ENCODE measurements around the gene ENHO.

The ENHO gene

DNA sequence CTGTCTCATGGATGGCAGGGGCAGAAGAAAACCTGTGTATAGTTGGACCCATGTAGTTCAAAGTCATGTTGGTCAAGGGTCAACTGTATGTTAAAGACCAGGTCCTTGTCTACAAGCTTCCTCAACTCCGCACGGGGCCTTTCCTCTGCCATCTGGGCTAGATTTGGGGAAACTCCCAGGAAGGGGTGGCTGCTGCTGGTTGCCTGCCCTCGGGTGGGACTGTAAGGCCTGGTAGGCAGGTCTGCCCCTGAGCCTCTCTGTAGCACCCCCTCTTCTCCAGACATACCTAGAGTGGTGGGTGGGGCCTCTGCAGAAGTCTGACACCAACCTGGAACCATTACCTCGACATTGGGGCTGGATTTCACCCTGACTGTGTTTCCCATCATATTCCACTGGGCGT lies 15.2 kb downstream of the ENHO start:
- Histone ChIP-seq H3K36me3 (ENCODE audit: control insufficient read depth, low read length) (no peaks in the 10 kb centered on the region), H3K27ac (ENCODE audit: low read depth, low read length) (no peak overlapping the region), H3K9me2 (replicated peaks; ENCODE audit: control insufficient read depth, low read length) (no peaks in the 10 kb centered on the region), H3K4me2 (ENCODE audit: low read length) (no peak overlapping the region), H3K4me3 (ENCODE audit: low read length) (no peak overlapping the region), H3K9me3 (ENCODE audit: control insufficient read depth, insufficient read depth, low read length) (no peaks in the 10 kb centered on the region), H4K20me1 (ENCODE audit: control insufficient read depth, insufficient read depth, low read depth, low read length) (no peaks in the 10 kb centered on the region), H3K27me3 (ENCODE audit: control insufficient read depth, low read length) (peaks cover 2% of the 10 kb centered on the region; the same call in 1 of the 2 replicates), H3F3A (ENCODE audit: control insufficient read depth, insufficient read depth) (no peaks in the 10 kb centered on the region), H3K4me1 (ENCODE audit: control insufficient read depth, low read length) (no peaks in the 10 kb centered on the region), H3K79me2 (ENCODE audit: control insufficient read depth, low read length) (no peaks in the 10 kb centered on the region)
- TF ChIP-seq EZH2phosphoT487 (IDR thresholded peaks at IDR 0.05; ENCODE audit: borderline replicate concordance, low read length) = no peak
- TF ChIP-seq, protein P1, sequence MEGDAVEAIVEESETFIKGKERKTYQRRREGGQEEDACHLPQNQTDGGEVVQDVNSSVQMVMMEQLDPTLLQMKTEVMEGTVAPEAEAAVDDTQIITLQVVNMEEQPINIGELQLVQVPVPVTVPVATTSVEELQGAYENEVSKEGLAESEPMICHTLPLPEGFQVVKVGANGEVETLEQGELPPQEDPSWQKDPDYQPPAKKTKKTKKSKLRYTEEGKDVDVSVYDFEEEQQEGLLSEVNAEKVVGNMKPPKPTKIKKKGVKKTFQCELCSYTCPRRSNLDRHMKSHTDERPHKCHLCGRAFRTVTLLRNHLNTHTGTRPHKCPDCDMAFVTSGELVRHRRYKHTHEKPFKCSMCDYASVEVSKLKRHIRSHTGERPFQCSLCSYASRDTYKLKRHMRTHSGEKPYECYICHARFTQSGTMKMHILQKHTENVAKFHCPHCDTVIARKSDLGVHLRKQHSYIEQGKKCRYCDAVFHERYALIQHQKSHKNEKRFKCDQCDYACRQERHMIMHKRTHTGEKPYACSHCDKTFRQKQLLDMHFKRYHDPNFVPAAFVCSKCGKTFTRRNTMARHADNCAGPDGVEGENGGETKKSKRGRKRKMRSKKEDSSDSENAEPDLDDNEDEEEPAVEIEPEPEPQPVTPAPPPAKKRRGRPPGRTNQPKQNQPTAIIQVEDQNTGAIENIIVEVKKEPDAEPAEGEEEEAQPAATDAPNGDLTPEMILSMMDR (IDR thresholded peaks at IDR 0.05; ENCODE audit: low read depth, low read length, poor library complexity, severe bottlenecking) = no peak

DNA sequence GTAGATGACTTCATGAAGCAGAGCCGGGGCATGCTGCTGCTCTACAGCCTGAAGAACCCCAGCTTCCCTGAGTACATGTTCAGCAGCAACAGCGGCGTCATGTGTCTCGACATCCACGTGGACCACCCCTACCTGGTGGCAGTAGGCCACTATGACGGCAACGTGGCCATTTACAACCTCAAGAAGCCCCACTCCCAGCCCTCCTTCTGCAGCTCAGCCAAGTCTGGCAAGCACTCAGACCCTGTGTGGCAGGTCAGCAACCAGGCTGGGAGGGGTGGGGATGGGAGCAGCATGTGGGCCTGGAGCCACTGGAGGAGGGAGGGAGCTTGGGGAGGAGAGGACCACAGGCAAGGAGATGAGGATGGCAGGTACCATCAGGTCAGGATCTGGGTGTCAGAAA lies 16.2 kb downstream of the ENHO start:
- Histone ChIP-seq H3K9me3 (ENCODE audit: control insufficient read depth, insufficient read depth, low read length) (no peaks in the 10 kb centered on the region), H3F3A (ENCODE audit: control insufficient read depth, insufficient read depth) (no peaks in the 10 kb centered on the region), H3K4me3 (ENCODE audit: low read length) (no peak overlapping the region), H3K27ac (ENCODE audit: low read depth, low read length) (no peak overlapping the region), H3K36me3 (ENCODE audit: control insufficient read depth, low read length) (no peaks in the 10 kb centered on the region), H3K4me2 (ENCODE audit: low read length) (no peak overlapping the region), H3K4me1 (ENCODE audit: control insufficient read depth, low read length) (no peaks in the 10 kb centered on the region), H3K27me3 (ENCODE audit: control insufficient read depth, low read length) (peaks cover 2% of the 10 kb centered on the region; the same call in 1 of the 2 replicates), H3K9me2 (replicated peaks; ENCODE audit: control insufficient read depth, low read length) (no peaks in the 10 kb centered on the region), H4K20me1 (ENCODE audit: control insufficient read depth, insufficient read depth, low read depth, low read length) (no peaks in the 10 kb centered on the region), H3K79me2 (ENCODE audit: control insufficient read depth, low read length) (no peaks in the 10 kb centered on the region)
- TF ChIP-seq, protein P1 (IDR thresholded peaks at IDR 0.05; ENCODE audit: low read depth, low read length, poor library complexity, severe bottlenecking) = no peak
- TF ChIP-seq EZH2phosphoT487 (IDR thresholded peaks at IDR 0.05; ENCODE audit: borderline replicate concordance, low read length) = no peak

DNA sequence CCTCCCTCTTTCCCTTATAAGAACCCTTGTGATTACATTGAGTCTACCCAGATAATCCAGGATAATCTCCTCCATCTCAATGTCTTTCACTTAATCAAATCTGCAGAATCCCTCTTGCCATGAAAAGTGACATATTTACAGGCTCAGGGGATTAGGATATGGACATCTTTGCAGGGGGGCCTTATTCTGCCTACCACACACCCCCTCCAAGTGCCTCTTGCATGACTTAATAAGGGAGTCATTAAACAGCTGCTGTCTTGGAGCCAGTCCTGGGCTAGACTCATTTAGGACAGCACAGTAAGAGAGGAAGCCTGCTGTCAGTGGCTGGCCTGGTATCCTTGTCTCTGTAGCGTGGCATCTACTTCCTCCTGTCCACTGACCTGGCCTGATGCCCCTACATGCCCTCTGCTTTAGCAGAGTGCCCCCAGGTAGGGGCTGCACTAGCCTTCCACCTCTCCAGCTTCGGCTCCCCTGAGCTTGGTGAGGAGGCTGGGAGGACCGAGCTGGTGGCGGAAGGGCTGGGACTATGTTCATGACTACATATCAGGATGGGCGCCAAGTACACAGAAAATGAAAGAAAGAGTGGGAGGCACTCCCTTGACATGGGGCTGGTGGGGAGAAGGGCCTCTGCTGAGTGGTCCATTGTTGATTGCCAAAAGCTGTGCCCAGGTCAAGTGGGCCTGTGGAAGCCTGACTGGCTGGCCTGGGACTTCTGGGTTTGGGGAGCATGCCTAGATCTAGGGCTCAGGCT lies 17.2 kb downstream of the ENHO start:
- H3K4me2 ChIP-seq (ENCODE audit: low read length) = no peak overlapping the region
- H3K27me3 ChIP-seq (ENCODE audit: control insufficient read depth, low read length) = peaks cover 2% of the 10 kb centered on the region; the same call in 1 of the 2 replicates
- no peaks in the 10 kb centered on the region for H3K9me2 ChIP-seq (replicated peaks; ENCODE audit: control insufficient read depth, low read length)
- no peaks in the 10 kb centered on the region for H3K36me3 ChIP-seq (ENCODE audit: control insufficient read depth, low read length)
- no peaks in the 10 kb centered on the region for H3K9me3 ChIP-seq (ENCODE audit: control insufficient read depth, insufficient read depth, low read length)
- no peak for TF ChIP-seq EZH2phosphoT487 (IDR thresholded peaks at IDR 0.05; ENCODE audit: borderline replicate concordance, low read length)
- TF ChIP-seq, protein P1 (IDR thresholded peaks at IDR 0.05; ENCODE audit: low read depth, low read length, poor library complexity, severe bottlenecking) = no peak
- H4K20me1 ChIP-seq (ENCODE audit: control insufficient read depth, insufficient read depth, low read depth, low read length) = no peaks in the 10 kb centered on the region
- no peak overlapping the region for H3K27ac ChIP-seq (ENCODE audit: low read depth, low read length)
- H3K79me2 ChIP-seq (ENCODE audit: control insufficient read depth, low read length) = no peaks in the 10 kb centered on the region
- no peaks in the 10 kb centered on the region for H3K4me1 ChIP-seq (ENCODE audit: control insufficient read depth, low read length)
- H3K4me3 ChIP-seq (ENCODE audit: low read length) = no peak overlapping the region
- H3F3A ChIP-seq (ENCODE audit: control insufficient read depth, insufficient read depth) = no peaks in the 10 kb centered on the region

Data from DOHH2 (cell line).